ENCODE results near the gene CD44. TPM values are rescaled to one million over a fixed set of nuclear protein-coding genes. Genes with fewer than 3 reads are reported as not detected.

The CD44 gene
- total and polyA plus RNA-seq, 10 of the 15 experiments (the other 5 are each of a cell fraction or from before 2014, with no cell fraction given) = 57.1 to 293 (median 120) TPM

- ChIA-PET CTCF (interaction anchor here (0.6 kb wide), 1 partner anchor 1123 kb away, joined by 3 read pairs; no protein-coding TSS in a partner anchor), RAD21 (ENCODE audit: unreplicated experiment) (no interaction called here), POLR2A (no interaction called here), SMC1A (ENCODE audit: uncharacterized antibody, unreplicated experiment) (no interaction called here)
- FAIRE-seq (no peak), ATAC-seq (peak; percentile 46), DNase-seq (ENCODE audit: low read depth, low spot score) (no peak)
- Histone ChIP-seq H3K4me3 (no peak overlapping the region), H3K9ac (ENCODE audit: control insufficient read depth, insufficient read depth, low read length) (no peak overlapping the region), H4K20me1 (ENCODE audit: control insufficient read depth, insufficient read depth) (no peaks in the 10 kb centered on the region), H3K27me3 (replicated peaks in 1 of 2; ENCODE audit: control insufficient read depth in 2 of 2, insufficient read depth in 2 of 2, low read length in 1 of 2) (no peaks in the 10 kb centered on the region), H3K27ac (ENCODE audit: control insufficient read depth, insufficient read depth) (no peak overlapping the region), H3K36me3 (ENCODE audit: control insufficient read depth in 2 of 2, insufficient read depth in 2 of 2, low read length in 1 of 2) (no peaks in the 10 kb centered on the region), H3K4me2 (ENCODE audit: control insufficient read depth, insufficient read depth) (no peak overlapping the region), H3K9me3 (replicated peaks; ENCODE audit: control insufficient read depth, insufficient read depth, low read length) (no peaks in the 10 kb centered on the region), H3K4me1 (ENCODE audit: control insufficient read depth, insufficient read depth, low read length) (peaks cover 59% of the 10 kb centered on the region), H2AFZ (ENCODE audit: control insufficient read depth, low read depth, low read length) (no peak overlapping the region), H3K79me2 (ENCODE audit: control insufficient read depth, insufficient read depth, low read length) (no peaks in the 10 kb centered on the region)
- intact Hi-C loops (cut with micrococcal nuclease; ENCODE audit: unreplicated experiment) = no loop called here
- in situ Hi-C loops (cut with MboI) = no loop called here
- 69% methylated on average over 2 of the region's 2 CpGs for WGBS (ENCODE audit: insufficient coverage, insufficient replicate concordance, low lambda C conversion rate, missing lambda C conversion rate)
- BruUV-seq (replicated peaks) = no TSS peak
- TF ChIP-seq RELB (IDR thresholded peaks at IDR 0.05; ENCODE audit: low read depth) (no peak), IRF4 (IDR thresholded peaks at IDR 0.05; ENCODE audit: low read depth, low read length) (0 out of 2 replicates have a peak, but pooled peaks have one; percentile 31), GABPA (IDR thresholded peaks at IDR 0.05; ENCODE audit: low read depth) (no peak), SUZ12 (IDR thresholded peaks at IDR 0.05; ENCODE audit: unreplicated experiment) (no peak), ZNF217 (IDR thresholded peaks at IDR 0.05) (no peak), ZNF592 (IDR thresholded peaks at IDR 0.05) (no peak), FOS (IDR thresholded peaks at IDR 0.05; ENCODE audit: borderline replicate concordance, extremely low read depth, insufficient read length) (no peak), RUNX3 (IDR thresholded peaks at IDR 0.05; ENCODE audit: low read length) (peak; percentile 60), SMARCA5 (IDR thresholded peaks at IDR 0.05) (no peak), POU2F2 (IDR thresholded peaks at IDR 0.05; ENCODE audit: borderline replicate concordance, low read depth, low read length) (peak; percentile 64; the same call in 1 of the 3 replicates), MLLT1 (IDR thresholded peaks at IDR 0.05) (no peak), BRCA1 (IDR thresholded peaks at IDR 0.05; ENCODE audit: low read depth, low read length) (no peak), ETV6 (conservative IDR thresholded peaks at IDR 0.05 in 1 of 2, IDR thresholded peaks at IDR 0.05 in 1 of 2; ENCODE audit: borderline replicate concordance in 1 of 2, low read depth in 1 of 2) (no peak; a peak in 1 of 4 replicates), RB1 (IDR thresholded peaks at IDR 0.05; ENCODE audit: borderline replicate concordance) (no peak), ZNF24 (IDR thresholded peaks at IDR 0.05) (no peak), KAT2A (conservative IDR thresholded peaks at IDR 0.05; ENCODE audit: control insufficient read depth, low read depth, low read length) (no peak), MYB (IDR thresholded peaks at IDR 0.05; ENCODE audit: borderline replicate concordance, low read depth, low read length) (no peak), CHD4 (IDR thresholded peaks at IDR 0.05) (no peak), NFIC (IDR thresholded peaks at IDR 0.05; ENCODE audit: low read depth, low read length) (0 out of 2 replicates have a peak, but pooled peaks have one; percentile 40)
These were observed 17.6 kb upstream of the CD44 start for GRCh38 chr11:35121326-35121865.

All from GM12878 (cell line).